ENCODE measurements around the gene KRTAP12-4.

GRCh38 chr21:44640761-44641160, 13.7 kb downstream of the KRTAP12-4 start:
- TF ChIP-seq SUZ12 (IDR thresholded peaks at IDR 0.05; ENCODE audit: extremely low read depth, insufficient read depth, insufficient read length) (no peak), YY1 (IDR thresholded peaks at IDR 0.05; ENCODE audit: insufficient read depth, insufficient read length) (no peak)
